CD14-positive monocyte (primary cell): ENCODE measurements around the gene SULT1C2. TPM values are rescaled to one million over a fixed set of nuclear protein-coding genes. Genes with fewer than 3 reads are reported as not detected.

Experiments used
- DNase-seq, 3 donors: peaks; one replicate each; pipeline ENCODE4 v3.0.0-alpha.2; 2011 to 2022
- H2AFZ ChIP-seq: 2 replicates; pipeline ENCODE4 v1.6.0; 2012; ENCODE audit warnings: mild to moderate bottlenecking, low read depth, low read length, inconsistent platforms; ENCODE audit not compliant: insufficient read depth, poor library complexity, severe bottlenecking
- H3K27ac ChIP-seq, 2 donors: 1 replicate in 1 of 2; 2 replicates in 1 of 2; pipeline ENCODE4 v1.5.1; 2012 to 2013; ENCODE audit warnings: low read length in 2 of 2, control low read depth in 1 of 2, inconsistent platforms in 1 of 2, low read depth in 1 of 2, mild to moderate bottlenecking in 1 of 2
- H3K27me3 ChIP-seq, 2 donors: one replicate each; pipeline versions ENCODE4 v1.6.0 to v1.6.1; 2011 to 2013; ENCODE audit warnings: low read length in 2 of 2; ENCODE audit not compliant: control insufficient read depth in 2 of 2, insufficient read depth in 2 of 2
- H3K36me3 ChIP-seq, 2 donors: replicated peaks in 1 of 2; 1 replicate in 1 of 2; 2 replicates in 1 of 2; pipeline versions ENCODE4 v1.5.1 to v1.6.1; 2012 to 2013; ENCODE audit warnings: low read length in 2 of 2, control low read depth in 1 of 2, inconsistent platforms in 1 of 2, mild to moderate bottlenecking in 1 of 2; ENCODE audit not compliant: insufficient read depth in 2 of 2, control insufficient read depth in 1 of 2
- H3K4me1 ChIP-seq, 2 donors: 1 replicate in 1 of 2; 2 replicates in 1 of 2; pipeline versions ENCODE4 v1.5.1 to v1.6.1; 2012 to 2013; ENCODE audit warnings: low read length in 2 of 2, control low read depth in 1 of 2, inconsistent platforms in 1 of 2, mild to moderate bottlenecking in 1 of 2, moderate library complexity in 1 of 2; ENCODE audit not compliant: insufficient read depth in 2 of 2, control insufficient read depth in 1 of 2
- H3K4me2 ChIP-seq: replicated peaks from 2 replicates; pipeline ENCODE3; 2012; ENCODE audit warnings: low read length, moderate library complexity, mild to moderate bottlenecking; ENCODE audit not compliant: poor library complexity, severe bottlenecking; ENCODE audit errors: extremely low read depth
- H3K4me3 ChIP-seq, 3 experiments: fragments of 200-600 bp in 1 of 3; sonication (generic) in 1 of 3; replicated peaks in 1 of 3; 1 replicate in 2 of 3; 2 replicates in 1 of 3; pipeline ENCODE4 v1.5.1; 2011 to 2013; ENCODE audit warnings: low read length in 3 of 3, mild to moderate bottlenecking in 3 of 3, control low read depth in 2 of 3, low read depth in 2 of 3, inconsistent platforms in 1 of 3, moderate library complexity in 1 of 3
- H3K79me2 ChIP-seq: 2 replicates; pipeline ENCODE4 v1.6.0; 2012; ENCODE audit warnings: mild to moderate bottlenecking, control low read depth, inconsistent platforms, low read length, moderate library complexity; ENCODE audit not compliant: insufficient read depth
- H3K9ac ChIP-seq: 2 replicates; pipeline ENCODE4 v1.6.0; 2017; ENCODE audit warnings: low read length, mild to moderate bottlenecking; ENCODE audit not compliant: insufficient read depth, poor library complexity, severe bottlenecking
- H3K9me3 ChIP-seq, 2 donors: replicated peaks in 1 of 2; 1 replicate in 1 of 2; 2 replicates in 1 of 2; pipeline versions ENCODE4 v1.5.1 to v1.6.1; 2012 to 2013; ENCODE audit warnings: low read length in 2 of 2, control low read depth in 1 of 2; ENCODE audit not compliant: control insufficient read depth in 1 of 2, insufficient read depth in 1 of 2
- H4K20me1 ChIP-seq: 2 replicates; pipeline ENCODE4 v1.6.0; 2012; ENCODE audit warnings: mild to moderate bottlenecking, low read length, control low read depth, moderate library complexity; ENCODE audit not compliant: insufficient read depth
- H3K27ac Mint-ChIP-seq, 7 donors: one replicate each; pipeline ENCODE4 v1.8.0; 2020; ENCODE audit warnings: mild to moderate bottlenecking in 7 of 7, mixed read lengths in 7 of 7, moderate library complexity in 6 of 7, inconsistent platforms in 2 of 7
- H3K27me3 Mint-ChIP-seq, 3 donors: one replicate each; pipeline ENCODE4 v1.8.0; 2021 to 2022; ENCODE audit warnings: low read depth in 3 of 3, mild to moderate bottlenecking in 3 of 3, mixed read lengths in 3 of 3, moderate library complexity in 3 of 3, inconsistent platforms in 1 of 3
- H3K36me3 Mint-ChIP-seq, 2 donors: one replicate each; pipeline ENCODE4 v1.8.0; 2020; ENCODE audit warnings: mixed read lengths in 2 of 2, inconsistent platforms in 1 of 2, mild to moderate bottlenecking in 1 of 2
- H3K4me1 Mint-ChIP-seq: one replicate; pipeline ENCODE4 v1.8.0; 2020; ENCODE audit warnings: mild to moderate bottlenecking, mixed read lengths
- H3K4me3 Mint-ChIP-seq, 2 donors: one replicate each; pipeline ENCODE4 v1.8.0; 2020; ENCODE audit warnings: mild to moderate bottlenecking in 2 of 2, mixed read lengths in 2 of 2, moderate library complexity in 1 of 2
- H3K9me3 Mint-ChIP-seq, 7 donors: one replicate each; pipeline ENCODE4 v1.8.0; 2020 to 2022; ENCODE audit warnings: mixed read lengths in 7 of 7, mild to moderate bottlenecking in 6 of 7, moderate library complexity in 6 of 7, inconsistent platforms in 2 of 7
- WGBS: methylation state at CpG from one replicate; pipeline ENCODE4 v1.1.5; 2013; ENCODE audit warnings: missing lambda C conversion rate; ENCODE audit not compliant: insufficient coverage; 5-methylcytosine and 5-hydroxymethylcytosine counted together
- intact Hi-C, 2 donors: fragments of 100-400 bp; cut with micrococcal nuclease; formaldehyde crosslinking; loops; one replicate each; pipeline versions ENCODE4 v1.15.0 to v1.15.1; 2023
- polyA plus RNA-seq, 3 donors: library from polyadenylated mRNA; depleted of rRNA in 1 of 3; unstranded in 2 of 3; stranded (reverse) in 1 of 3; fragments of 300-500 nt in 2 of 3; fragments of >200 nt in 1 of 3; fragmentation: Illumina TruSeq in 2 of 3; gene quantifications; 1 replicate in 2 of 3; 2 replicates in 1 of 3; pipeline ENCODE4 v1.2.3, GENCODE V29; 2012 to 2021
- TF ChIP-seq, protein P1 (sequence below): fragments of 200-600 bp; IDR thresholded peaks from one replicate; pipeline ENCODE4 v1.8.0; 2022; ENCODE audit warnings: antibody characterized with exemption, mild to moderate bottlenecking

The SULT1C2 gene
- polyA plus RNA-seq, 3 donors: not detected

DNA sequence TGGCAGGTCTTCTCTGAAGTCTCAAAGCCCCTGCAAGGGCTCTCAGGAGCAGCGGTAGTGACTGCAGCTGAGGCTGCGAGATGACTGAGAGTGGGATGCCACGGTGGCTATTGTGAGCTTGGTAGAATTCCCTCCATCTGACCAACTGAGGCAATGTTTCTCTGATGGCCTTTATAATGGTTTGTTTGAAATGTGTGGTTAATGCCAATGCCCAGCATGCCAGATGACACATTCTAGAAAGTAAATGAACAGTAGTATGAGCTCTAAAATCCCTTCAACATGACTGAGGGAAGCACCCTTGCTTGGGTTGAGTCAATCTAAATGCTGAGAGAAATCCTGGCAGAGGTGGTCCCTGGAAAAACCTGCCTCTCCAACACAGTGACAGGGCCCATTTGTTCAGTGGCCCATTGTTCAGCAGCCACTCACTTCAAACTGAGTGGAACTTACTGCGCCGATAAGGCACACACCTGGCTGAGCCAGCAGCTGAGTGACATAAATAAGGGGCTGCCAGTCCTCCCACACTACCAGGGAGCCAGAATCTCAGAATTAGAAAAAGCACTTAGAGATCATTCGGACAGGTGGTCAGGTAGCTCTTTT, 31.7 kb downstream of the SULT1C2 start:
- intact Hi-C loops: no loop called here
- WGBS: 92% methylated on average over 5 of the region's 6 CpGs
- DNase-seq: no peak
- Histone ChIP-seq H3K79me2 (no peaks in the 10 kb centered on the region), H3K9ac (no peak overlapping the region), H3K27ac (no peak overlapping the region), H3K27me3 (no peaks in the 10 kb centered on the region), H3K9me3 (no peaks in the 10 kb centered on the region), H3K4me2 (no peak overlapping the region), H3K4me3 (no peak overlapping the region), H2AFZ (no peak overlapping the region), H4K20me1 (no peaks in the 10 kb centered on the region), H3K36me3 (no peaks in the 10 kb centered on the region), H3K4me1 (no peaks in the 10 kb centered on the region)
- TF ChIP-seq, protein P1, sequence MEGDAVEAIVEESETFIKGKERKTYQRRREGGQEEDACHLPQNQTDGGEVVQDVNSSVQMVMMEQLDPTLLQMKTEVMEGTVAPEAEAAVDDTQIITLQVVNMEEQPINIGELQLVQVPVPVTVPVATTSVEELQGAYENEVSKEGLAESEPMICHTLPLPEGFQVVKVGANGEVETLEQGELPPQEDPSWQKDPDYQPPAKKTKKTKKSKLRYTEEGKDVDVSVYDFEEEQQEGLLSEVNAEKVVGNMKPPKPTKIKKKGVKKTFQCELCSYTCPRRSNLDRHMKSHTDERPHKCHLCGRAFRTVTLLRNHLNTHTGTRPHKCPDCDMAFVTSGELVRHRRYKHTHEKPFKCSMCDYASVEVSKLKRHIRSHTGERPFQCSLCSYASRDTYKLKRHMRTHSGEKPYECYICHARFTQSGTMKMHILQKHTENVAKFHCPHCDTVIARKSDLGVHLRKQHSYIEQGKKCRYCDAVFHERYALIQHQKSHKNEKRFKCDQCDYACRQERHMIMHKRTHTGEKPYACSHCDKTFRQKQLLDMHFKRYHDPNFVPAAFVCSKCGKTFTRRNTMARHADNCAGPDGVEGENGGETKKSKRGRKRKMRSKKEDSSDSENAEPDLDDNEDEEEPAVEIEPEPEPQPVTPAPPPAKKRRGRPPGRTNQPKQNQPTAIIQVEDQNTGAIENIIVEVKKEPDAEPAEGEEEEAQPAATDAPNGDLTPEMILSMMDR: no peak
- H3K9me3 Mint-ChIP-seq: peaks cover 0 to 2% (median 0%) of the 10 kb centered on the region in 7 donors
- no peaks in the 10 kb centered on the region for H3K4me1 Mint-ChIP-seq
- H3K4me3 Mint-ChIP-seq: no peak overlapping the region
- peaks cover 1 to 3% (median 2%) of the 10 kb centered on the region in 3 donors for H3K27me3 Mint-ChIP-seq
- no peaks in the 10 kb centered on the region for H3K36me3 Mint-ChIP-seq
- no peak overlapping the region for H3K27ac Mint-ChIP-seq

DNA sequence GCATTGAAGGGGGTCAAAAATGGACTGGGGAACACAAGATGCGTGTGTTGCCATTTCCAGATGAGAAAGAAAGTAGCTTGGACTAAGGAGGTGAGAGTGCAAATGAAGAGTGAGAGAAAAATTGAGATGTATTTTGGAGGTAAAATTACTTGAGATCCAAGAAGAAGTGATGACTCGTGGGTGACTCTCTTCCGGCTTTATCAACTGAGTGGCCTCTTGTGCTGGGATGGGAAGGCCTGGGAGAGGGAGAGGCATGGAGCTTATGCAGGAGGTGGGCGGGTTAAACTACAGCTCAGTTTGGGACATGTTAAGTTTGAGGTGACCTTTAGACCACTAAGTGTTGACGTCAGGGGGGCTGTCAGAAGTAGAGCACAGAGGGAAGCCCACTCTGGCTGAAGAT, 34.9 kb downstream of the SULT1C2 start:
- no peak overlapping the region for H3K27ac Mint-ChIP-seq
- Histone ChIP-seq H3K4me2 (no peak overlapping the region), H3K4me1 (no peaks in the 10 kb centered on the region), H3K36me3 (no peaks in the 10 kb centered on the region), H3K27me3 (no peaks in the 10 kb centered on the region), H3K9ac (no peak overlapping the region), H3K27ac (no peak overlapping the region), H3K9me3 (no peaks in the 10 kb centered on the region), H2AFZ (no peak overlapping the region), H4K20me1 (no peaks in the 10 kb centered on the region), H3K4me3 (no peak overlapping the region), H3K79me2 (no peaks in the 10 kb centered on the region)
- H3K9me3 Mint-ChIP-seq: no peaks in the 10 kb centered on the region
- H3K4me3 Mint-ChIP-seq: no peak overlapping the region
- intact Hi-C loops: no loop called here
- DNase-seq: no peak
- 95% methylated on average over 5 of the region's 5 CpGs for WGBS
- peaks cover 0 to 4% (median 2%) of the 10 kb centered on the region in 3 donors for H3K27me3 Mint-ChIP-seq
- TF ChIP-seq, protein P1: no peak
- H3K36me3 Mint-ChIP-seq: no peaks in the 10 kb centered on the region
- no peaks in the 10 kb centered on the region for H3K4me1 Mint-ChIP-seq
